Measurements from ENCODE around the gene KCTD11.

- TF ChIP-seq POLR2A (IDR thresholded peaks at IDR 0.05) = no peak
- no peak for TF ChIP-seq CTCF (IDR thresholded peaks at IDR 0.05)
These were observed 21.8 kb upstream of the KCTD11 start for GRCh38 chr17:7329997-7330637.
